ENCODE data around the gene UVRAG.

Gene UVRAG

GRCh38 chr11:76086743-76087635 lies 272.0 kb downstream of the UVRAG start:
- no peak for DNase-seq (ENCODE audit: low read depth in 1 of 2, low spot score in 1 of 2)

- no peak for DNase-seq (ENCODE audit: low read depth in 1 of 2, low spot score in 1 of 2)
Measured at GRCh38 chr11:76087749-76088148, 272.7 kb downstream of the UVRAG start.

- DNase-seq (ENCODE audit: low read depth in 1 of 2, low spot score in 1 of 2), result no peak
Measured at GRCh38 chr11:76088511-76088910, 273.5 kb downstream of the UVRAG start.

- no peak for DNase-seq (ENCODE audit: low read depth in 1 of 2, low spot score in 1 of 2)
Measured at GRCh38 chr11:76090174-76090573, 275.2 kb downstream of the UVRAG start.

GRCh38 chr11:76090821-76091220 lies 275.8 kb downstream of the UVRAG start:
- no peak for DNase-seq (ENCODE audit: low read depth in 1 of 2, low spot score in 1 of 2)

- DNase-seq (ENCODE audit: low read depth in 1 of 2, low spot score in 1 of 2), result no peak
Measured at GRCh38 chr11:76094740-76095139, 279.7 kb downstream of the UVRAG start.

- DNase-seq (ENCODE audit: low read depth in 1 of 2, low spot score in 1 of 2), result no peak
Measured at GRCh38 chr11:76095891-76096290, 280.9 kb downstream of the UVRAG start.

GRCh38 chr11:76096552-76096951 lies 281.5 kb downstream of the UVRAG start:
- DNase-seq (ENCODE audit: low read depth in 1 of 2, low spot score in 1 of 2), result no peak

- DNase-seq (ENCODE audit: low read depth in 1 of 2, low spot score in 1 of 2), result no peak
Measured at GRCh38 chr11:76102802-76103201, 287.8 kb downstream of the UVRAG start.

GRCh38 chr11:76103460-76103859 lies 288.4 kb downstream of the UVRAG start:
- DNase-seq (ENCODE audit: low read depth in 1 of 2, low spot score in 1 of 2), result no peak

- DNase-seq (ENCODE audit: low read depth in 1 of 2, low spot score in 1 of 2), result no peak
Measured at GRCh38 chr11:76104285-76104684, 289.3 kb downstream of the UVRAG start.

- no peak for DNase-seq (ENCODE audit: low read depth in 1 of 2, low spot score in 1 of 2)
Measured at GRCh38 chr11:76105637-76106036, 290.6 kb downstream of the UVRAG start.

- no peak for DNase-seq (ENCODE audit: low read depth in 1 of 2, low spot score in 1 of 2)
Measured at GRCh38 chr11:76107971-76108370, 293.0 kb downstream of the UVRAG start.

GRCh38 chr11:76114238-76114637 lies 299.2 kb downstream of the UVRAG start:
- DNase-seq (ENCODE audit: low read depth in 1 of 2, low spot score in 1 of 2), result no peak

- no peak for DNase-seq (ENCODE audit: low read depth in 1 of 2, low spot score in 1 of 2)
Measured at GRCh38 chr11:76115555-76115954, 300.5 kb downstream of the UVRAG start.

GRCh38 chr11:76119032-76119431 lies 304.0 kb downstream of the UVRAG start:
- DNase-seq (ENCODE audit: low read depth in 1 of 2, low spot score in 1 of 2), result no peak

- no peak for DNase-seq (ENCODE audit: low read depth in 1 of 2, low spot score in 1 of 2)
Measured at GRCh38 chr11:76119779-76120178, 304.8 kb downstream of the UVRAG start.

- DNase-seq (ENCODE audit: low read depth in 1 of 2, low spot score in 1 of 2), result no peak
Measured at GRCh38 chr11:76120513-76121101, 305.6 kb downstream of the UVRAG start.

GRCh38 chr11:76123248-76123647 lies 308.2 kb downstream of the UVRAG start:
- no peak for DNase-seq (ENCODE audit: low read depth in 1 of 2, low spot score in 1 of 2)

GRCh38 chr11:76124905-76125770 lies 310.1 kb downstream of the UVRAG start:
- DNase-seq (ENCODE audit: low read depth in 1 of 2, low spot score in 1 of 2), result no peak

GRCh38 chr11:76129729-76130128 lies 314.7 kb downstream of the UVRAG start:
- no peak for DNase-seq (ENCODE audit: low read depth in 1 of 2, low spot score in 1 of 2)

- DNase-seq (ENCODE audit: low read depth in 1 of 2, low spot score in 1 of 2), result no peak
Measured at GRCh38 chr11:76131142-76131541, 316.1 kb downstream of the UVRAG start.
